ENCODE data around the gene PTAFR. TPM values are rescaled to one million over a fixed set of nuclear protein-coding genes. Genes with fewer than 3 reads are reported as not detected.

The PTAFR gene
- total and polyA plus RNA-seq, 2 of the 4 experiments (the other 2 are of a cell fraction) = 0.17 to 0.18 TPM

DNA sequence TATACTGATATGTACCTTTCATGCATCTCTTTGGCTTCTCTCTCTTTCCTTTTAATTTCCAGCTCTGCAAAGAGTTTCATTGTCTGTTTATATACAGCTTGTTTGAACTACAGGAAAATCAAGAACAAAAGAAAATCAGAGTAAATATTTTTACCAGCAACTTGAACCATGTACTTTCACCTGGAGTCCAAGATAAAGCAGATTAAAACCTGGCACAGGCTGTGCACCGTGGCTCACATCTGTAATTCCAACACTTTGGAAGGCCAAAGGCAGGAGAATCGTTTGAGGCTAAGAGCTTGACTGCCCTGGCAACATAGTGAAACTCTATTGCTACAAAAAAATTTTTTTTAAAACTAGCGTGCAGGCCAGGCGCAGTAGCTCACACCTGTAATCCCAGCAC lies 28.8 kb upstream of the PTAFR start:
- in situ Hi-C loops (cut with MboI; ENCODE audit: low sequenced_read_pairs) (loop anchor here (5.0 to 25.0 kb wide), 2 partner anchors 113 to 343 kb away; partner anchors contain the start of gene THEMIS2), dilution Hi-C loops (cut with HindIII; ENCODE audit: low sequenced_read_pairs, unreplicated experiment) (no loop called here), intact Hi-C loops (cut with micrococcal nuclease) (loop anchor here (5.0 to 10.0 kb wide), 2 partner anchors 213 to 350 kb away; no protein-coding TSS in a partner anchor)
- Histone ChIP-seq H3K56ac (ENCODE audit: extremely low read depth, insufficient read depth, low read length) (no peak overlapping the region), H4K5ac (ENCODE audit: low read depth, low read length) (no peak overlapping the region), H2AFZ (replicated peaks; ENCODE audit: low read length, poor library complexity) (no peak overlapping the region), H4K20me1 (ENCODE audit: insufficient read depth, low read length) (0 out of 2 replicates have a peak, but pooled peaks cover 4% of the 10 kb centered on the region), H3K9me1 (ENCODE audit: insufficient read depth, low read length) (no peaks in the 10 kb centered on the region), H4K91ac (ENCODE audit: insufficient read depth, low read depth, low read length) (no peak overlapping the region), H3K79me1 (ENCODE audit: low read depth in 1 of 2, low read length in 2 of 2) (peaks cover 0 to 18% of the 10 kb centered on the region in 2 experiments; a peak in 2 of 4 replicates), H2AK5ac (ENCODE audit: low read depth, low read length) (no peak overlapping the region), H2BK20ac (ENCODE audit: low read depth, low read length) (no peak overlapping the region), H3K27me3 (ENCODE audit: control insufficient read depth, insufficient read depth, low read length) (no peaks in the 10 kb centered on the region), H2BK120ac (ENCODE audit: low read depth, low read length) (no peak overlapping the region), H3K9me3 (ENCODE audit: control insufficient read depth, insufficient read depth, low read length) (no peaks in the 10 kb centered on the region), H3K4me1 (ENCODE audit: control insufficient read depth, insufficient read depth, low read length) (no peaks in the 10 kb centered on the region), H3K27ac (ENCODE audit: insufficient read depth, low read length) (no peak overlapping the region), H2BK5ac (ENCODE audit: low read depth, low read length, poor library complexity, severe bottlenecking) (no peak overlapping the region), H3K36me3 (ENCODE audit: control insufficient read depth, insufficient read depth, low read length) (peaks cover 46% of the 10 kb centered on the region), H3K4me2 (ENCODE audit: low read depth, low read length) (no peak overlapping the region), H4K8ac (ENCODE audit: low read depth in 2 of 2, low read length in 2 of 2) (no peak overlapping the region), H3K23ac (ENCODE audit: low read depth, low read length) (no peak overlapping the region), H3K18ac (ENCODE audit: low read depth, low read length) (no peak overlapping the region), H3K9ac (ENCODE audit: low read depth, low read length) (no peak overlapping the region), H3K4me3 (ENCODE audit: insufficient read depth, low read depth, low read length) (no peak overlapping the region), H3K4ac (ENCODE audit: low read depth, low read length) (no peak overlapping the region), H2BK15ac (ENCODE audit: low read depth, low read length) (no peak overlapping the region), H2AK9ac (replicated peaks; ENCODE audit: low read depth, low read length, poor library complexity) (no peak overlapping the region), H3K14ac (replicated peaks; ENCODE audit: low read depth, low read length) (no peak overlapping the region)
- ChIA-PET CTCF (interaction anchor here (1.5 kb wide), 1 partner anchor 114 kb away, joined by 5 read pairs; no protein-coding TSS in a partner anchor), POLR2A (ENCODE audit: unreplicated experiment) (no interaction called here)
- 96% methylated on average over 4 of the region's 4 CpGs; no CpG with 5 or more reads in 1 of the 2 experiments for WGBS, 2 experiments (ENCODE audit: extremely low coverage in 2 of 2, insufficient read length in 1 of 2)
- BruUV-seq (replicated peaks) = no TSS peak
- DNase-seq (no peak), ATAC-seq (ENCODE audit: low read depth) (no peak)
- TF ChIP-seq, protein P1, sequence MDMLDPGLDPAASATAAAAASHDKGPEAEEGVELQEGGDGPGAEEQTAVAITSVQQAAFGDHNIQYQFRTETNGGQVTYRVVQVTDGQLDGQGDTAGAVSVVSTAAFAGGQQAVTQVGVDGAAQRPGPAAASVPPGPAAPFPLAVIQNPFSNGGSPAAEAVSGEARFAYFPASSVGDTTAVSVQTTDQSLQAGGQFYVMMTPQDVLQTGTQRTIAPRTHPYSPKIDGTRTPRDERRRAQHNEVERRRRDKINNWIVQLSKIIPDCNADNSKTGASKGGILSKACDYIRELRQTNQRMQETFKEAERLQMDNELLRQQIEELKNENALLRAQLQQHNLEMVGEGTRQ (IDR thresholded peaks at IDR 0.05; ENCODE audit: low read depth, low read length) = no peak
- TF ChIP-seq CEBPB (IDR thresholded peaks at IDR 0.05; ENCODE audit: low read depth, low read length) (no peak), NFE2L2 (IDR thresholded peaks at IDR 0.05; ENCODE audit: low read depth, low read length) (no peak), BHLHE40 (IDR thresholded peaks at IDR 0.05; ENCODE audit: low read depth, low read length) (no peak), RCOR1 (IDR thresholded peaks at IDR 0.05; ENCODE audit: insufficient replicate concordance, low read length) (no peak), POLR2A (IDR thresholded peaks at IDR 0.05; ENCODE audit: low read depth, low read length) (no peak), MXI1 (IDR thresholded peaks at IDR 0.05; ENCODE audit: borderline replicate concordance, low read depth, low read length) (no peak), RFX5 (IDR thresholded peaks at IDR 0.05; ENCODE audit: low read depth, low read length) (no peak), MAZ (IDR thresholded peaks at IDR 0.05; ENCODE audit: borderline replicate concordance, low read depth, low read length) (no peak), SMC3 (IDR thresholded peaks at IDR 0.05; ENCODE audit: low read depth, low read length) (no peak)
- TF ChIP-seq, protein P2, sequence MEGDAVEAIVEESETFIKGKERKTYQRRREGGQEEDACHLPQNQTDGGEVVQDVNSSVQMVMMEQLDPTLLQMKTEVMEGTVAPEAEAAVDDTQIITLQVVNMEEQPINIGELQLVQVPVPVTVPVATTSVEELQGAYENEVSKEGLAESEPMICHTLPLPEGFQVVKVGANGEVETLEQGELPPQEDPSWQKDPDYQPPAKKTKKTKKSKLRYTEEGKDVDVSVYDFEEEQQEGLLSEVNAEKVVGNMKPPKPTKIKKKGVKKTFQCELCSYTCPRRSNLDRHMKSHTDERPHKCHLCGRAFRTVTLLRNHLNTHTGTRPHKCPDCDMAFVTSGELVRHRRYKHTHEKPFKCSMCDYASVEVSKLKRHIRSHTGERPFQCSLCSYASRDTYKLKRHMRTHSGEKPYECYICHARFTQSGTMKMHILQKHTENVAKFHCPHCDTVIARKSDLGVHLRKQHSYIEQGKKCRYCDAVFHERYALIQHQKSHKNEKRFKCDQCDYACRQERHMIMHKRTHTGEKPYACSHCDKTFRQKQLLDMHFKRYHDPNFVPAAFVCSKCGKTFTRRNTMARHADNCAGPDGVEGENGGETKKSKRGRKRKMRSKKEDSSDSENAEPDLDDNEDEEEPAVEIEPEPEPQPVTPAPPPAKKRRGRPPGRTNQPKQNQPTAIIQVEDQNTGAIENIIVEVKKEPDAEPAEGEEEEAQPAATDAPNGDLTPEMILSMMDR (conservative IDR thresholded peaks at IDR 0.05; ENCODE audit: low read depth, low read length) = no peak
